HG03378 (cell line): Measurements from ENCODE around the gene SEC61B.
"Not testable (repeated sequence)": the region's sequence is repeated elsewhere in the genome, so short reads cannot be mapped to it uniquely, and the experiment has no call there.

Experiments
- ATAC-seq: cut with Tn5 transposase; IDR thresholded peaks from one replicate; pipeline ENCODE4 v1.9.1; 2021; ENCODE audit warnings: mild to moderate bottlenecking, moderate library complexity; ENCODE audit not compliant: unreplicated experiment

The SEC61B gene

DNA sequence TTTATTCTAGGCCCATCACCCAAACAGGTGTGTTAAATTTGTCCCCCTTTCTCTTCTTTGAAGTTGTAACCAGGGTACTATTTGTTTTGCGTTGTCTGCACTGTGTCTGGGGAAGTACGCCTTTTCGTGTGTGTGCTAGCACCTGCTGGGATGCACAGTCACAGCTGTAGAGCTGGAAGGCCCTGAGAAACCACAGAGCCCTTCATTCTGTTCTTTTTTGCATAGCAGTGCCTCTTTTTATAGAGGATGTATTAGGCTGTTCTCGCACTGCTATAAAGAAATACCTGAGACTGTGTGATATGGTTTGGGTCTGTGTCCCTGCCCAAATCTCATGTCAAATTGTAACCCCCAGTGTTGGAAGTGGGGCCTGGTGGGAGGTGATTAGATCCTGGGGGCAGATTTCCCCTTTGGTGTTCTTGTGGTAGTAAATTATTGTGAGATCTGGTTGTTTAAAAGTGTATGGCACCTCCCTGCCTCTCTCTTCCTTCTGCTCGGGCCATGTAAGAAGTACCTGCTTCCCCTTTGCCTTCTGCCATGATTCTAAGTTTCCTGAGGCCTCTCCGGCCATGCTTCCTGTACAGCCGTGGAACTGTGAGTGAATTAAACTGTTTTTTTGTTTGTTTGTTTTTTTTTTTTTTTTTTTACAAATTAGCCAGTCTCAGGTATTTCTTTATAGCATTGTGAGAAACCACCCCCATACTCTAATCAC lies 14.0 kb downstream of the SEC61B start:
- ATAC-seq, result peak; percentile 93

DNA sequence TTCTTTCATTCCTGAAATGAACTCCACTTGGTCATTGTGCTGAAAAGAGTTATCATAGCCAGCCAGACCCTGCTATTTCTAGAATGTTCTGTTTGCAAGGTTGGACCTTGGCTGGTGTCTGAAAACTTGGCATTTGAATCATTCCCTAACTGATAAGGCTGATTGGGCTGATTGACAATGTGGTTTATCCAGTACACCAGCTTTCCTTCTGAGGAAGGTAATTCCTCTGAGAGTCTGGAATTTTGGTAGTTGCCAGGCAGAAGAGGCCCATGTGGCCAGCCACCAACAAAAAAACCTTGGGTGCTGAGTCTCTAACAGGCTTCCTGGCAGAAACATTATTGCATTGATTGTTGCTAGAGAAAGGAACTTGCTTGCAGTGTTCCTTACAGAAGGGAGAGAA lies 15.3 kb downstream of the SEC61B start:
- ATAC-seq, result no peak

GRCh38 chr9:99237849-99238248 lies 15.8 kb downstream of the SEC61B start:
- ATAC-seq, result not testable (repeated sequence)

- no peak for ATAC-seq
Observed at GRCh38 chr9:99238331-99238730, 16.2 kb downstream of the SEC61B start.

- no peak for ATAC-seq
Observed at GRCh38 chr9:99239341-99240060, 17.4 kb downstream of the SEC61B start.

- ATAC-seq, result no peak
Observed at GRCh38 chr9:99241106-99241505, 19.0 kb downstream of the SEC61B start.

GRCh38 chr9:99244344-99245260 lies 22.5 kb downstream of the SEC61B start:
- peak; percentile 96 for ATAC-seq

DNA sequence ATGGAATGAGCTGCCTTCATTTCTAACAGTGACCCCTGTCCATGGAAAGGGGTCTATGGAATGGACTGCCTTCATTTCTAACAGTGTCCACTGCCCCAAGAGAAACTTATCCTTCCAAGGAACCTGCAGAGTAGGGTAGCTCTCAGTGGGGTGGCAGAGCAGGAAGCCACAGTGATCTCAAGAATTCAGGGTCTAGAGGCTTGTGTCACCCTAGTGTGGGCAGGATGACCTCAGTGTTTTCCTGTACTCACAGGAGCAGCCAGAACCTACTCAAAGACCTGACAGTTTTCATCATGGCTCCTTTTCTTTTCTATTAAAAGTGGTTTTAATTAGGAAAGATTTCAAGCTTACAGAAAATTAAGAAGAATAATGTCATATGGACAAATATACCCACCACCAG lies 27.5 kb downstream of the SEC61B start:
- no peak for ATAC-seq

DNA sequence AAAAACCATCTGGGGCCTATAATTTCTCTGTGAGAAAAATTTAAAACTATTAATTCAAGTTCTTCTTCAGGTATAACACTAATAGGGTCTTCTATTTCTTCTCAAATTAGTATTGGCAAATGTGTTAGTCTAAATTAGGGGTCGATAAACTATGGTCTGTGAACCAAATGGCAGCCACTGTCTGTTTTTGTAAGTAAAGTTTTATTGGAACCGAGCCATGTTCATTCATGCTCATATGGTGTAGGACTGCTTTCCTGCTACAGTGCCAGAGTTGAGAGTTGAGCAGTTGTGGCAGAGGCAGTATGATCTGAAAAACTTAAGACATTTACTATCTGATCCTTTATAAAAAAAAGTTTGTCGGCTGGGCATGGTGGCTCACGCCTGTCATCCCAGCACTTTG lies 29.1 kb downstream of the SEC61B start:
- ATAC-seq, result no peak

DNA sequence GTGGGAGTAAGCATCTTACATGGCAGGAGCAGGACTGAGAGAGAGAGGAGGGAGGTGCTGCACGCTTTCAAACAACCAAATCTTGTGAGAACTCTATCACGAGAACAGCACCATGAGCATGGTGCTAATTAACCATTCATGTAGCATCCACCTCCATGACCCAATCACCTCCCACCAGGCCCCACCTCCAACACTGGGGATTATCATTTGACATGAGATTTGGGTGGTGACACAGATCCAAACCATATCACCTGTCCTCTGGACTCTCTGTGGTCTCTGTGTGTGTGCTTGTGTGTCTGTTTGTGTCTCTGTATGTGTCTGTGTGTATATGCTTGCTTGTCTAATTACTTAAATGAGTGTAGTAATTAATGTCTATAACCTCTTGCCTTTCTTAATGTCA lies 31.1 kb downstream of the SEC61B start:
- peak; percentile 33 for ATAC-seq

- ATAC-seq, result peak; percentile 86
Observed at GRCh38 chr9:99253772-99254431, 31.8 kb downstream of the SEC61B start.

DNA sequence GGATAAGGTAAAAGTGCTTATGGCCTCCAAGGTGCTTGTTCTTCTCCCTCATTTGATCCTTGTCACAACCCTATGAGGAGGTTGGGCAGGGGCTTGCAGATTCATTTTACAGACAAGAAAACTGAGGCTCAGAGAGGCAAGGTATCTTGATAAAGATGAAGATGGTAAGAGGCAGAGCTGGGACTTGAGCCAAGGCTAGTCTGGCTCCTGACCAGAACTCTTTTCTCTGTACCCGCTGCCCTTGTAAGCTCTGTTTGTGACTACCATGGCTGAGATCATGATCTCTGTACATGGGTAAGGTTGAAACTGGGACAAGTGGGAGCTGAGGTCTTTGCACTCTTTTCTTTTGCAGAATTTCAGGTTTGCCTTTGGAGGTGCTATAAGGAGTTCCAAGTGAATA lies 33.6 kb downstream of the SEC61B start:
- no peak for ATAC-seq

DNA sequence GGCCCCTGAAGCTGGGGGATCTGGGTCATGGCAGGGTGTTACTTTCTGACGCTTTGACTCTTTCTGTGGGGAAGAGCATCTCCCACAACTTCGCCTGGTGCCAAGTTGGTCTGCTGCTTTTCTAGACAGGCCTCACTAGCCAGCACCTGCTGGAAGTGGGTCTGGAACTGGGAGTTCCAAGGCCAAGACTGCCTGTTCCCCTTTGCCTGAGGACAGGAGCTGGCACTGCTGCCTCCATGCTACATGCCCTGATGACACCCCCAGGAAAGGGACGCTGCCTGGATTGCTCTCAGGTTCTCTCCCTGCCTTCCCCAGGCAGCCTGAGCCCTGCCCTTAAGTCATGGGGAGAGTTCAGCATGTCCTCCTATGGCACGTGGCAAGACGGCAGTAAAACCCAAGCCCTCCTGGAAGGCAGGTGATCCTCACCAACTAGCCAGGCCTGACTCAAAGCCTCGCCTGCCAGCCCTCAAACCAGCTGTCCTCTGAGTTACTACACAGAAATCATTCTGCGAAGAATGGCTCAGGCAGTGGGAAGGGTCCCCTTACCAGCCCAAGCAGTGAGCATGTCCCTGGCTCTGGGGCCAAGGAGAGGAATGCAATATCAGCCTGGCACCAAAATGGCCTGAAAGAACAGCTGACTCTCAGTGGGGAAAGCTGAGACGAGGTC lies 35.8 kb downstream of the SEC61B start:
- no peak for ATAC-seq

- no peak for ATAC-seq
Observed at GRCh38 chr9:99259231-99259918, 37.3 kb downstream of the SEC61B start.

DNA sequence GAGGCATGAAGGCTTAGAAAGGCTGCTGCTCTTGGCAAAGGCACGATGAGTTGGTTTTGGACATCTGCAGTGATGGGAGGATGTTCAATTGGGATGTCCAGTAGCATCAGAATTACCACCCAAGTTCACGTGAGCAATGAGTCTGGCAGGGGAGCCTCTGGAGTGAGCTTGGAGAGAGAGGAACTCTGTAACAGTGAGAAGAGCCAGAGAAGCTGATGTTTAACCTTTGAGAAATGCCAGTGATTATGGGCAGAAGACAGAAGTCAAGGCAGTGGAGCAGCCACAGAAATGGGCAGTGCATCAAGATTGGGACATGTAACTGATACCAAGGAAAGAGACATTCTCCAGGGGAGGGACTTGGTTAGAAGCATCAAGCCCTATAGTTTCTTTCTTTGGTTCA lies 39.8 kb downstream of the SEC61B start:
- ATAC-seq, result no peak

DNA sequence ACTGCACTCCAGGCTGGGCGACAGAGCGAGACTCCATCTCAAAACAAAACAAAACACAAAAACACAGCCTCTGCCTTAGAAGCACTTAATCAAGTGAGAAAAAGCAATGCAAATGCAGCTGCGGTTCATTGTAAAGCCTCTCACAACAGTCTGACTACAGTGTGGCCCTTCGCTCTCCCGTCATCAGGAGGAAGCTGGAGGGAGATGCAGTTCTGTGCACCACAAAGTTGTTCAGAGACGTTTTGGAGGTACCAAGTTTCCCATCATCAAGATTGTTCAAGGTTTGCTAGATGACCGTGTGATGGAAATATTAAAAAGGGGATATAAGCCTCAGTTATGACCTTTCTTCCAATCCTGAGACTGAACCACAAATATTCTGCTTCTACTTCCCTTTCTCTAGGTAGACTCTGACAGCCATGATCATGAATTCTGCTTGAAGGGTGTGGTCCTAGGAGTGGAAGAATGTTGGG lies 40.9 kb downstream of the SEC61B start:
- peak; percentile 41 for ATAC-seq

GRCh38 chr9:99264070-99264680 lies 42.1 kb downstream of the SEC61B start:
- ATAC-seq, result no peak

DNA sequence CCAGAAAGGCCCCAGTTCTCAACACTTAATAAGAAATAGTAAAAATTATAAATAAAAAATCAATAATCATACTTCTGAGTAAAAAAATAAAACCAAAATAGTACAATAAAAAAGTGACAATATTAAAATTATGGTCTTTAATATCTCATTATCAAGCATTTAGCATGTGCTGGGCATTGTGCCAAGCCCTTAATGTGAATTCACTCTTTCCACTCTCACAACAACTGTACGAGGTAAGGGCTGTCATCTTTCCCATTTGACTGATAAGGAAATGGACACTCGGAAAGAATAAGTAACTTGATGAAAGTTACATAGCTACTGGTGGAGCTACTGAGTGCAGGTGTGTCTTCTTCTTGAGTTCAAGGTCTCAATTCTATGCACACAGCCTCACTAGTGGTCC lies 43.6 kb downstream of the SEC61B start:
- no peak for ATAC-seq
